HG02870 (cell line): ENCODE results near the gene BORCS8.

Experiments used
- ATAC-seq: cut with Tn5 transposase; IDR thresholded peaks from one replicate; pipeline ENCODE4 v1.9.1; 2021; ENCODE audit warnings: mild to moderate bottlenecking, moderate library complexity; ENCODE audit not compliant: unreplicated experiment

Gene BORCS8

DNA sequence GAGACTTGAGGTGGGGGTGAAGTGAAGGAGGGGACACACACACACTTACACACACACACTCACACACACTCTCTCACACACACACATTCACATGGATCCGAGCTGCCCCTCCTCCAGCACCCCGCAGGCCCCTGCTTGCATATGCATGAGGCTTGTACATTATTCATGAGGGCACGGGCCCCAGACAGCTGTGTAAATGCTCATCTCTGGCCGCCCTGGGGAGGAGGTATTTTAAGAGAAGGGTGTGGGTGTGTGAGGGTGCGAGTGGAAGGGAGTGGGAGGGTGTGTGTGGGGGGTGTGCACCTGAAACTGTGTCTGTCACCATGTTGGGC is 22.2 kb upstream of the BORCS8 start:
- ATAC-seq: no peak

DNA sequence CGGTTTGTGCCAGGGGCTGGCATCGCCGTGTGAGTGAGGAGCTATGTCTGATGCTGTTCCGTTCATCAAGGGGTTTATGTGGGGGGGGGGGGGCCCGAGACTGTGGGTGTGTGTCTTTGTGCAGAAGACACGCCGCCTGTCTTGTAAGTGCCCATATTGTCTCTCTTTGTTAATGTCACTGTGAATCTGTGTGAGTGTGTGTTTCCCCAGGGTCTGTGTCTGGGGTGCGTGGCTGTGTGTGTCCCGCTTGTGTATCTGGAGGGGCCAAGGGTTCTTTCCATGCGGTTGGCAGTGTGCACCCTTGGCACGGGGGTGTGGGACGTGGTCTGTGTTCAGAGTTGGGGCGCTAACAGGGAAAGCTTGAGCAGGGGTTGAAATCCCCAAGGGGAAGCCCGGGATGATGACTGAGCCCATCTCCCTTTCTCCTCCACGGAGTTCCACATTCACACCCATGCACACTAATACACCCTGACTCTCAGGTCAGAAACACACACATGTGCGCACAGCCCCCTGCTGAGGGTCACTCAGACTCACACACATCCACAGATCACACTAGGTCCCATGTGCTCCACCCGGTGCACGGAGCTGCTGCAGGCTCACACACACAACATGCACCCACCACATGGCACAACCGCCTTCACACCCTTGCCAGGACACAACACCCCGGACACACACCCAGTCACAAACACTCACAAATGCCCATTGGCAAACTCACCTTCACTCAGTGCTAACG is 21.6 kb upstream of the BORCS8 start:
- no peak for ATAC-seq

DNA sequence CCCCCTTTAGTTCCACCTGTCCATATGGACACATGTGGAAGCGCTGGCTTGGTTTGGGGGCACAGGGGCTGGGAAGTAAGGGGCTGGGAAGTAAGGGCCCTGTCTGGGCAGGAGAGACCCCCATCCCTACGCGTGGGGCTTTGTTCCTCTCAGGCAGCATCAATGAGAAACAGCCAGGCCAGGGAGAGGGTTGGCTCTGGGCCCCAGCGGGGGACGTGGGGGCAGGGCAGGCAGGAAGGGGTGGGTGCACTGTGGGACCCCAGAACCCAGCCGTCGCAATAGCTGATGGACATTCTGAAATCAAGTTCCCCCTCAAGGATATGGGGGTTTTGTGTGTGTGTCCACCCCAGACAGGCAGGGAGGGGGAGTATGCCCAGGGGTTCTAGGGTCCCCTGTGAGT is 21.0 kb upstream of the BORCS8 start:
- no peak for ATAC-seq

DNA sequence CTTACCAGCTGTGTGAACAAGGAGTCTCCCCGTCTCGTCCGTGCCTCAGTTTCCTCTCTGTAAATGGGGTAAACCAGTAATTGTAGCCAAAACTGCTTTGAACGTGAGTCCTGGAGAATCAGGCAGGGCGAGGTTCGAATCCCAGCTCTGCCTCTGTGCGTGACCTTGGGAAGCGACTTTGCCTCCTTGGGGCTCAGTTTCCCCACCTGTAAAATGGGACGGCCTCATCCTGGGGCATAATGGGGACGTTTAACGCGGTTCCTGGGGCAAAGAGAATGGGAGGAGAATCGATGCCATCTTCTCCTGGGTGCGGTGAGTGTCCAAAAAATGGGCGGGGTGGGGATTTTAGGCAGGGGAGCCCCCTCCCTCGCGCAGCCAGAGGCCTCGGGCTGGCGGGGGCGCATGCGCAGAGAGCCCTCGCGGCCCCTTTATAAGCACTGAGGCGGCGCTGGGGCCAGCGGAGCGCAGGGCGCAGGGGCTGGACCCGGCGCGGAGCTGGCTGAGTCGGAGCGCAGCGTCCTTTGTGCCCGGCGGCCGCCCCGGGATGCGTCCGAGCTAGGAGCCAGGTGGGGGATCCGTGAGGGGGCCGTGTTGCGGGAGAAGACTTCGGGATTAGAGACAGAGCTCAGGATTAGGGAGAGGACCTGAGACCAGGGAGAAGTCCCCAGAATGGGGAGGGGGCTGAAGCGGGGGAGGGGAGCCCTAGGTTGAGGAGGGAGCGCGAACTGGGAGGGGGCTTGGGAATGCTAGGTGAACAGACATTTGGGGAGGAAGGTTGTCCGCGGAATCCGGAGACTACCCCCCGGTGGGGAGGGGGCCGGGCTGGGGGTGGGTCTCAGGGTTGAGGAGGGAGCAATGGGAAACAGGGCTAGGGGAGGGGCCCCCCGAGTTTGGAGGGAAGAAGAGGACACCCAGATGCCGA is 19.8 kb upstream of the BORCS8 start, which contains the start of gene NCAN:
NCAN (plus strand) TSS at position 460 of the 922 bp plus-strand sequence. CDS start 4,996 bp downstream, outside the sequence.
- no peak for ATAC-seq

DNA sequence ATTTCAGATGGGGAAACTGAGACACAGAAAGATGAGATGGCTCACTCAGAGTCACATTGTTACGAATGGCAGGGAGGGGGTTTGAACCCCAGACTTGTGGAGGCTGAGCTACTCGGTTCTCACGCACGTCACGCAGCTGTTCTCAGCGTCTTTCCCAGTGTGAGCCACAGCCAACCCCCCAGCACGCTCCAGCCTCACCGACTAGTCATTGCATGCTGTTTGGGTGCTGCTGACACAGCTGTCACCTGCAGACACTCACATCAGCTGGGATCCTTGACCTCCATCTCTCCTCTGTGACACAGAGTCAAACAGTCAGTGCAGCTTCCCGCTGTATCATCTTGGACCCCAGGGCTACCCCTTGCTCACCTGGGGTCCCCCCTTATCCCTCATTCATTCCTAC is 17.4 kb upstream of the BORCS8 start:
- no peak for ATAC-seq

DNA sequence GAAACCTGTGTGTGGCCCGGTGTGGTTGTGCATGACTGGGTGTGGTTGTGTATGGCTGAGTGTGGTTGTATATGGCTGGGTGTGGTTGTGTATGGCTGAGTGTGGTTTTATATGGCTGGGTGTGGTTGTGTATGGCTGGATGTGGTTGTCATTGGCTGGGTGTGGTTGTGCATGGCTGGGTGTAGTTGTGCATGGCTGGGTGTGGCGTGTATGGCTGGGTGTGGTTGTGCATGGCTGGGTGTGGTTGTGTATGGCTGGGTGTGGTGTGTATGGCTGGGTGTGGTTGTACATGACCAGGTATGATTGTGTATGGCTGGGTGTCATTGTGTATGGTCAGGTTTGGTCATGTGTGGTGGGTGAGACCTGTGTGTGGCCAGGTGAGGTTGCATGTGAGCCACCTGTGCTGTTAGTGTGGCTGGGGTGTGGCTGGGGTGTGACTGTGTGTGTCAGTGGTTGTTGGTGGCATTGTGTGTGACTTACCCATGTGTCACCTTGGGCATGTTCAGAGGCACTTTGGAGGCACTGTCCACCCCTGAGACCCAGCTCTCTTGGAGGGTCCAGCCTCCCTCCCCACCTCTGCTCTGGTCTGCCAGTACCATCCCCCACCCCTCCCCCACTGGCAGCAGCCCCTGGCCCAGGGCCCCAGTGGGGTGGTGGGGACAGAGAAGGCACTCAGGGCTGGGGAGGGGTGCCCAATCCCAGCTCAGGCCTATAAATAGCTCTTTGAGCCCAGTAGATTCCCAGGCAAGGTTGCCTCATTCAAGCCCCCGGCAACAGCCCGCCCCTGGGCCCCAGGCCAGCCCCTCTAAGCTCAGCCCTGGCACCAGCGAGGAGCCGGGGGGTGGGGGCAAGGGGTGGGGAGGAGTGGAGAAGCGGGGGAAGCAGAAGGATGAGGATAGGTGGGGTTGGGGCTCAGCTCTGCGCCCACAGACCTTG is 16.0 kb upstream of the BORCS8 start:
- ATAC-seq: no peak

DNA sequence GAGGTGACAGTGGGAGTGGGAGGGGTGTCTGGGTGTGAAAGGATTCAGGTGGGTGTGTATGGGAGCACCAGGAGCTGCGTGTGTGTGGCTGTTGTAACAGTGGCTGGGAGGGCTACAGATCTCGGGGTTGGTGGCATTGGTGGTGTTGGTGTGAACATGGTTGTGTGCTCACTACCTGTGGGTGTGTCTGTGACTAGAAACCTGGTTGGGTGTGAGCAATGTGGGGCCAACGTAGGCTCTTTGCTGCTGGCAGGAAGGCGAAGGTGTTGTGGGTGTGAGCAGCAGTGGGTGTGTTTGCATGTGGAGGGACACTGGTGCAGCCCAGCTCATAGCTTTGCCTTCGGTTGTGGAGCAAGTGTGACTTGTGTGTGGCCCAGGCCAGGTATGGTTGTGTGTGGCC is 15.0 kb upstream of the BORCS8 start:
- ATAC-seq: no peak

DNA sequence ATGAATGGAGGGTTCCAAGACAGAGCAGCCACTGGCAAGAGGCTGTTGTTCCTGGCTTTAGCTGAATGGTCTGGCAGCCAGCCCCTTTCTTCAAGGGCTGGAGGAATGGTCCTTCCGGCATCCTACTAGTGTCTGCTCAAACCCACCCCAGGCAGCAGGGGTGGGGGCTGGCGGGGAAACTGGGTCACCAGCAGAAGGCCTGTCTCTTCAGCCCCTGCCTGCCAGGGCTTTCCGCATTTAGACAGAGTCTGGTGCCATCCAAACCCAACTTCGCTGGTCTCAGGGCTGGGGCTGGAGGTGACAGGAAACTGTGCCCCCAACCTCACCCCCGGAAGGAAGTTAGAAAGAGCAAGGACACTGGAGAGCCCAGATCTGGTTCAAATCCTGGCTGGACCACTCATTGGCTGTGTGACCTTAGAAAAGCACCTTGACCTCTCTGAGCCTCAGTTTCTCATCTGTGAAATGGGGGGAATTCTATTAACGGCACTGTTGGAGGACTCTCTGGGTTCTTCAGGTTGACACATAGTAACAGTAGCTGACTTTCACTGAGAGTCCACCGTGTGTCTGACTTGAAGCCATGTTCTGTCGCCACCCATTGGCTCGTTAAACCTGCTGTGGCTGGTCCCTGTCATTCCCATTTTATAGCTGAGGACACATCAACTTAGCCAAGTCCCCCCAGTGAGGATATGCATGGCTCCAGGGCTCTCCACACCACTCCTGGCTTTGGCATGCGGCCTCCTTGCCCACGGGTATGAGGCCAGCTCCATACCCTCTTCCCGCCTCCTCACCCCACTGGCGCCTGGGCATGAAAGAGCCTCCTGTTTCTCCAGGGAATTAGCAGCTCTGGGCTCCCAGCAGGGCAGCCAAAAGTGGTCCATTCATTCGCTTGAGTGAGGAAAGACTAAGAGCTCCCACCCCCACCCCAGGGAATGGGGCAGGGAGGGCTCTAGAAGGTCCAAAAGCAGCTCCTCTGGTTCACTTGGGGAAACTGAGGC is 13.8 kb upstream of the BORCS8 start:
- ATAC-seq: no peak

DNA sequence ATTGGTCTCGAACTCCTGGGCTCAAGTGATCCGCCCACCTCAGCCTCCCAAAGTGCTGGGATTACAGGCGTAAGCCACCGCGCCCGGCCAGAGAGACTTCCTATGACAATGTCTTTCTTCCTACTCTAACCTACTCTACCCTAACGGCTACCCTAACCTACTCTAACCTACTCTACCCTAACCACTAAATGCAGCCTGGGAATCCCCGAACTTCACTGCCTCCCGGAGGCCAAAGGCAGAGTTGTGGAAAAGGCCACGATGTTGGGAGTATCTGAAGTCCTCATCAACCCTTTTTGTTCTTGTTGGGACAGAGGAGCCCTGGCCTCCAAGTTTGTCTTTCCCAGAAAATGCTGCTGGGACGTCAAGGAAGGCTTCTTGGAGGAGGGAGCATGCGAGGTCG is 12.2 kb upstream of the BORCS8 start:
- no peak for ATAC-seq

DNA sequence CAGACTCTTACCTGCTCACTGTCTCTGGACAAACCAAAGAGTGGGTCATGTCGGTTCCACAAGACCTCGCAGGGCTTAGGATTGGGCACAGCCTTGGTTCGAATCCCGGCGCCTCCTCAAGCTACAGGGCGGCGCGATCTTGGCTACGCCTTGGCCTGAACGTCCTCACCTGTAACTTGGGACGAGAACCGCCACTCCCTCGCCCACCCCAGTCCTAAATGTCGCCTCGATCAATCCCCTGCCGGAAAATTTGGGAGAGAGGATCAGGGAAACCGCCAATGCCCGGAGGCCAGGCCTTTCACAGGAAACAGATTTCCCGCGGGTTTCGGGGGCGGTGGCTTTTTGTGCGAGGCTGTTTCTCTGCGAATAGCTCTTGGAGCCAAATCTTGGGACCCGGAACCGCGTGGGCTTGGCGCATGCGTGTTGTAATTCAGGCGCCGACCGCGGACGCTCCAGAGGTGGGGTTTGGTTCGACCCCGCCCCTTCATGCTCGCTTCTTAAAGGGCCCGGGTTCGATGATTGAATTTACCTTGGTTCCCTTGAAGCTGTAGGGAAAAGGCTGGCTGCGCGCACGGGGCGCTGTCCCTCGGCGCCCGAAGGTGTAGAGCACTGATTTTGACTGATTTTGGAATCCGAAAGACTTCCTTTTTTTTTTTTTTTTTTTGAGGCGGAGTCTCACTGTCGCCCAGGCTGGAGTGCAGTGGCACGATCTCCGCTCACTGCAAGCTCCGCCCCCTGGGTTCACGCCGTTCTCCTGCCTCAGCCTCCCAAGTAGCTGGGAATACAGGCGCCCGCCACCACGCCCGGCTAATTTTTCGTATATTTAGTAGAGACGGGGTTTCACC is 11.3 kb upstream of the BORCS8 start, which contains the start of gene NR2C2AP:
NR2C2AP (minus strand) TSS at position 403 of the 845 bp plus-strand sequence; CDS start at position 49, 354 bp downstream.
- peak; percentile 76 for ATAC-seq

DNA sequence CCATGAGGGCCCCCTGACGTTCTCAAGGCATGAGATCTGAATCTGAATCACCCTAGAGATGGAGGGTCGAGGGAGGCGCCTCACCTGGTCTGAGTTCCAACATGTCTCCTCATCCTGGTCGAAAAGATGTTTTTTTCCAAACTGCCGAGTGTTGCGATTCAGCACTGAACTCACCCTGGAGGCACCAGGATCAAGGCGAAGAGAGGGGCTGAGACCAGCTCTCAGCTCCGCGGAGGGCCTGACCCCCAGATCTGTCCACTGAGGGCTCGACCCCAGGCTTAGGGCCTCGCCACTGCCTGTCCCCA is 10.7 kb upstream of the BORCS8 start:
- no peak for ATAC-seq

DNA sequence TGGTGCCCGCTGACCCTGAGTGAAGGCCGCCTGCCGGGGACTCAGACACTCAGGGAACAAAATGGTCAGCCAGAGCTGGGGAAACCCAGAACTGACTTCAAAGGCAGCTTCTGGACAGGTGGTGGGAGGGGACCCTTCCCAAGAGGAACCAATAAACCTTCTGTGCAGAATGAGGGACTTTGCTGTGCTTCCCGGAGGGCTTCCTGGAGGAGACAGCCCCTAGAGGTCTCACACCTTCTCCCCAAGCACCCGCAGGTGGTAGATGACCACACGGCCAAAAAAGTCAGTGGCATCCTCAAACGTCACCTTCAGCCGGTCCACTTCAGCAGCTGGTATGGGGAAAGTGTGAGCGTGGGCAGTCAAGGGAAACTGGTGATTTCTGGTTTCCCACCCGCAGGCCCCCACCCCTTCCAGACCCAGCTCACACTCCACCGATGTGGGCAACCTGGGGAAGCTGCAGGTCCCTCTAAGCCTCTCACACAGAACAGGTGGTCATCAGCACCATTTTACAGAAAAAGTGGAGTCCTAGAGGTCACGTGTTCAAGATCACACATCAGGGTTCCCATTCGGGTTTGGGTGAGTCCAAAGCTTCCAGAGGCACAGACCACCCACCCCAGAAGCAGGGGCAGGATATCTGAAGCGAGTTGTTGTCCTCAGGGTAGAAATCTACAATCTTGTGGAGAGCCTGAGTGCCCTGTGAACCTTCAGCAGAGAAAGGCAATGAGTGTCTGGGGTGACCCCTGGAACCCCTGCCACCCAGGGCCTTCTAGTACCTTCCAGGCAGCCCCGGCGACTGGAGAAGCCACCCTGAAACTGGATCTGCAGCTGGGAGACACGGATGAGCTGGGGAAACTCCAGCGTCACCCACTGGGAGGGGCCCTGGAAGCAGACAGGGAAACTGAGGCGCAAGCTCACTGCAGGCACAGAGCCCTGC is 10.0 kb upstream of the BORCS8 start:
- no peak for ATAC-seq

DNA sequence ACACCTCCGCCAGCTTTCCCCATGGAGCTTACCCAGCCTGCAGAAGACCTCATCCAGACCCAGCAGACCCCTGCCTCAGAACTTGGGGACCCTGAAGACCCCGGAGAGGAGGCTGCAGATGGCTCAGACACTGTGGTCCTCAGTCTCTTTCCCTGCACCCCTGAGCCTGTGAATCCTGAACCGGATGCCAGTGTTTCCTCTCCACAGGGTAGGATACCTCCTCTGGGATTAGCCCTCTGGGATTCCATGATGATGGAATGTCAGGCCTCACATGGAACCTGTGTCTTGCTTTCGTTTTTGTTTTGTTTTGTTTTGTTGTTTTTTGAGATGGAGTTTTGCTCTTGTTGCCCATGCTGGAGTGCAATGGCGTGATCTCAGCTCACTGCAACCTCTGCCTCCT is 2.0 kb upstream of the BORCS8 start:
- ATAC-seq: no peak

DNA sequence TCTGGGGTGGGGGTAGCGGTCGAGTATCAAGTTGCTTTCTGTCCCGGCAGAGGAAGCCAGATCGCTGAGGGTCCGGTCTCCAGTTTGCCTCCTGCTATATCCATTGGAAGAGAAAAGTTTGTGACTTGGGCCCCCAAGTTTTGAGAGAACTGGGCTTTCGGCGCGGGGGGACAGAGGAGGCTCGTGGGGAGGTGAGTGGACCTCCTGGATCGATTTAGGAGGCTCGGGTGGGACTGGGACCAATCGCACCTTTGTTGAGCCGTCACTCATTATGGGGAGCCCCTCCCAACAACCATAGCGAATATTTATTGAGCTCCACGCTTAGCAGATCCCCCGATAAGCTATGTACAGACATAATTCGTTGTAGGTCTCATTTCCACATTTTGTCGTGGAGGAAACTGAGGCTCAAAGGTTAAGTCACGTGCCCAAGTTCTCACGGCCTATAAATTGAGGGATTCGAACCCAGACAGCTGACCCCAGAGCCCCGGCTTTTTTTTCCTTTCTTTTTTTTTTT is 1.0 kb upstream of the BORCS8 start:
- no peak for ATAC-seq

DNA sequence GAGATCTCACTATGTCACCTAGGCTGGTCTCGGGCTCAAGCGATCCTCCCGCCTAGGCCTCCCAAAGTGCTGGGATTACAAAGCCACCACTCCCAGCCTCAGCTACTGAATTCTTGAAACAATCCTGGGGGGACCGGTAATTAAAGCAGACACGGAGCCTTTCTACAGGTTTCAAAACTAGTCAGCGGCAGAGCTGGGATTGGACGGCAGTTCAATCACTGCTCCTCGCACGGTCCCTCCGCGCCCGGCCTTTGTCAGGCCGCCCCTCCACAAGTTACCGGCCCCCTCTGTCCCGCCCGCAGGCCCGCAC is 229 bp downstream of the BORCS8 start:
- ATAC-seq: no peak

DNA sequence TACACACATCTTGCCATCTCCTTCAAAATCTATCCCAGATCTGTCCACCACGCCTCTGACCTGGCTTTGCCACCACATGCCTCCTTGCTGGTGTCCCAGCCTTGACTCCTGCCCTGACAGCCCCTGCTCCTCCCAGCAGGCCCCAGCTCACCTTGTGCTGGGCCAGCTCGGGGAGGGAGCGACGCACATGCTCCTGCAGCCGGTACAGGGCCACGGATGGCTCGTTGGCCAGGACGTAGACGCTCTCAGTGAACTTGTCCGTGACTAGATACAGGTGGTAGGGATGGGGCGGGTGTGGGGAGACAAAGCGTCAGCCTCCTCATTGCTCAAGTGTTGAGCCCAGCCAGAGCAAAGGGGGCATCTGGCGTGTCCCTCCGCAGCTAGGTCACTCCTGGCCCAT is 5.2 kb downstream of the BORCS8 start:
- ATAC-seq: no peak

DNA sequence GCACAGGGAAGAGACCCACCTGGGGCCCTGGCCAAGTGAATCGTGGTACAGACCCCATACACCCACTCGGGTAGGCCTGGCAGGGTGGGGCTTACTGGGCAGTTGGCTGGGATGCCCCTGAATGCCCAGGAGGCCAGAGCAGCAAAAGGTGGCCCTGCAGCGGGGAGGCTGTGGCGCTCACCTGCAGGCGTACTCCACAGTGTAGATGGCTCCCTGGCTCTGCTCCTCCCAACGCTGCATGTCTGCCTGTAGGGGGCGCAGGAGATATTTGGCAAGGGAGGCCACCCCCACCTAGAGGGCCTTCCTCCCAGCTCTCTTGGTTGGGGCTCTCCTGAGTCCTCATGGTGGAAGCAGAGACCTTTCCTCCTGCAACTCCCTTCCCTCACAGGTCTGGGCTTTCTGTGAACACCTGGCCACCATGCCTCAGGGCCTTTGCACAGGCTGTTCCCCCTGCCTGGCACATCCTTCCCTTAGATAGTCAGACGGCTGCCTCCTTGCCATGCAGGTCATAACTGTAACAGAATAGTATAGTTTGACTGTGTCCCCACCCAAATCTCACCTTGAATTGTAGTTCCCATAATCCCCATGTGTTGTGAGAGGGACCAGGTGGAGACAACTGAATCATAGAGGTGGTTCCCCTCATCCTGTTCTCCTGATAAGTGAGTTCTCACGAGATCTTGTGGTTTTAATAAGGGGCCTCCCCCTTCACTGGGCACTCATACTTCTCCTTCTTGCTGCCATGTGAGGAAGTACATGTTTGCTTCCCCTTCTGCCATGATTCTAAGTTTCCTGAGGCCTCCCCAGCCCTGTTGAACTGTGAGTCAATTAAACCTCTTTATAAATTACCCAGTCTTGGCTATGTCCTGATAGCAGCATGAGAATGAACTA is 5.9 kb downstream of the BORCS8 start:
- no peak for ATAC-seq
